ENCODE data around the gene ARHGAP8.

The ARHGAP8 gene

DNA sequence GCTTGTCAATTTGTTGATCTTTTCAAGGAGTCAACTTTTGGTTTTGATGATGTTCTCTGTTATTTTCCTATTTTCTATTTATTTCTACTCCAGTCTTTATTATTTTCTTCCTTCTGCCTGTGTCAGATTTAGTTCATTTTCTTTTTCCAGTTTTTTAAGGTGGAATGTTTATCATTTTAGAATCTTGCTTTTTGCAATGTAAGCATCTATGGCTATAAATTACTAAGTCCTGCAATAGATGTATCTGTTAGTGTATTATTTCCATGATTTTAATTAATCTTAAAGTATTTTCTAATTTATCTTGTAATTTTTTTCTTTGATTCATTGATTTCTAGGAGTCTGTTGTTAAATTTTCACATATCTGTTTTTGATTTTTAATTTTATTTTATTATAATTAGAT is 81.7 kb downstream of the ARHGAP8 start:
- Histone ChIP-seq H3K9ac (ENCODE audit: low read length in 5 of 5) (no peak overlapping the region), H3K4me3 (ENCODE audit: low read depth in 1 of 5, low read length in 5 of 5) (no peak overlapping the region), H3K27me3 (ENCODE audit: control insufficient read depth in 5 of 5, insufficient read depth in 4 of 5, low read length in 5 of 5) (peaks cover 3 to 11% (median 5%) of the 10 kb centered on the region in 5 donors), H3K36me3 (ENCODE audit: control insufficient read depth in 5 of 5, insufficient read depth in 5 of 5, low read length in 5 of 5) (no peaks in the 10 kb centered on the region), H3K27ac (ENCODE audit: low read depth, low read length) (no peak overlapping the region), H3K4me1 (ENCODE audit: control insufficient read depth in 5 of 5, insufficient read depth in 5 of 5, low read length in 5 of 5) (no peaks in the 10 kb centered on the region), H3K9me3 (ENCODE audit: control insufficient read depth in 5 of 5, low read length in 5 of 5) (peaks cover 5 to 20% (median 11%) of the 10 kb centered on the region in 5 donors)

DNA sequence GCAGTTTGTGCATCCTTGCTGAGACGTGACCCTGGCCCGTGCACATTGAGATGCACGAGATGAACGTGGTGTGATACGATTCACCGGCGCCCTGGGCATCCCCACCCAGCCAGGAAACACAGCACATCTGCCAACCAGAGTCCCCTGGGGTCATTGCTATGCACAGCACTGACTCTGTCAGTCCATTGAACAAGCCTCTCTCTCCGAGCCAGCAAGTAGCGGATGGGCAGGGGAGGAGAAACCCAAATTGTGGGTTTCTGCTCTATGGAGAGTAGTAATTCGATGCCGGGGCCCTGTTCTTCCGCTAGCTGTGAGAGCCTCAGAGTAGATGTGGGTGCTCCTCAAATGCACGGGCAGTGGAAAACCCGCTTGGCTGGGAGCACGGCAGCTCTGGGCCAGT is 85.1 kb downstream of the ARHGAP8 start:
- no peak overlapping the region for H3K27ac ChIP-seq (ENCODE audit: low read depth, low read length)
- H3K9ac ChIP-seq (ENCODE audit: low read length in 5 of 5) = no peak overlapping the region
- H3K9me3 ChIP-seq (ENCODE audit: control insufficient read depth in 5 of 5, low read length in 5 of 5) = peaks cover 5 to 19% (median 11%) of the 10 kb centered on the region in 5 donors
- H3K4me3 ChIP-seq (ENCODE audit: low read depth in 1 of 5, low read length in 5 of 5) = no peak overlapping the region
- peaks cover 4 to 16% (median 8%) of the 10 kb centered on the region in 5 donors for H3K27me3 ChIP-seq (ENCODE audit: control insufficient read depth in 5 of 5, insufficient read depth in 4 of 5, low read length in 5 of 5)
- H3K4me1 ChIP-seq (ENCODE audit: control insufficient read depth in 5 of 5, insufficient read depth in 5 of 5, low read length in 5 of 5) = peaks cover 0 to 2% (median 0%) of the 10 kb centered on the region in 5 donors
- H3K36me3 ChIP-seq (ENCODE audit: control insufficient read depth in 5 of 5, insufficient read depth in 5 of 5, low read length in 5 of 5) = no peaks in the 10 kb centered on the region

DNA sequence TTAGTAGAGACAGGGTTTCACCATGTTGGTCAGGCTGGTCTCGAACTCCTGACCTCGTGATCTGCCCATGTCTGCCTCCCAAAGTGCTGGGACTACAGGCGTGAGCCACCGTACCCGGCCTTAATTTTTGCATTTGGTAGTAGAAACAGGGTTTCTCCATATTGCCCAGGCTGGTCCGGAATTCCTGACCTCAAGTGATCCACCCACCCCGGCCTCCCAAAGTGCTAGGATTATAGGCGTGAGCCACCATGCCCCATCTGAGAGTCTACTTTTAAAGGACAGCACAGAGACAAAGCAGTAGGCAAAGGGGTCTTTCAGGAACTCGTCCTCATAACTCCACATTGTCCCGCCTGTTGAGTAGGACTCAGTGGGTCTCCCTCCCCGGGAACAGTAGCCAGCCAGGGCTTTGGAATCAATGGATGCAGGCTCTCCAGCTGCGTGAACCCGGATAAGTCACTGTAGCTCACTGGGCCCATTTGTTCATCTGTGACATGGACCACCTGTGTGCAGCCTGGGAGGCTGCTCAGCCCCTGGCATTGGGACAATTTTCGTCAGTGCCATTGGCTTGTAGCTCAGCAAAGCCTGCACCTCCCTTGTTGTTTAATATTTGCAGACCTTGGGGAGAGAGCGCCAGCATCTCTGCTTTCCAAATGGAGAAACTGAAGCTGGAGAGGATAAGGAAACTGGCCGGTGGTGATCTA is 86.1 kb downstream of the ARHGAP8 start:
- Histone ChIP-seq H3K9me3 (ENCODE audit: control insufficient read depth in 5 of 5, low read length in 5 of 5) (peaks cover 3 to 15% (median 7%) of the 10 kb centered on the region in 5 donors), H3K36me3 (ENCODE audit: control insufficient read depth in 5 of 5, insufficient read depth in 5 of 5, low read length in 5 of 5) (no peaks in the 10 kb centered on the region), H3K27me3 (ENCODE audit: control insufficient read depth in 5 of 5, insufficient read depth in 4 of 5, low read length in 5 of 5) (peaks cover 4 to 16% (median 8%) of the 10 kb centered on the region in 5 donors), H3K4me1 (ENCODE audit: control insufficient read depth in 5 of 5, insufficient read depth in 5 of 5, low read length in 5 of 5) (peaks cover 0 to 2% (median 0%) of the 10 kb centered on the region in 5 donors), H3K4me3 (ENCODE audit: low read depth in 1 of 5, low read length in 5 of 5) (no peak overlapping the region), H3K27ac (ENCODE audit: low read depth, low read length) (no peak overlapping the region), H3K9ac (ENCODE audit: low read length in 5 of 5) (no peak overlapping the region)

- peaks cover 4 to 16% (median 8%) of the 10 kb centered on the region in 5 donors for H3K27me3 ChIP-seq (ENCODE audit: control insufficient read depth in 5 of 5, insufficient read depth in 4 of 5, low read length in 5 of 5)
- no peaks in the 10 kb centered on the region for H3K36me3 ChIP-seq (ENCODE audit: control insufficient read depth in 5 of 5, insufficient read depth in 5 of 5, low read length in 5 of 5)
- no peak overlapping the region for H3K27ac ChIP-seq (ENCODE audit: low read depth, low read length)
- H3K4me1 ChIP-seq (ENCODE audit: control insufficient read depth in 5 of 5, insufficient read depth in 5 of 5, low read length in 5 of 5) = peaks cover 0 to 2% (median 0%) of the 10 kb centered on the region in 5 donors
- H3K9me3 ChIP-seq (ENCODE audit: control insufficient read depth in 5 of 5, low read length in 5 of 5) = peaks cover 4 to 17% (median 11%) of the 10 kb centered on the region in 5 donors
- no peak overlapping the region for H3K9ac ChIP-seq (ENCODE audit: low read length in 5 of 5)
- no peak overlapping the region for H3K4me3 ChIP-seq (ENCODE audit: low read depth in 1 of 5, low read length in 5 of 5)
These were observed 86.7 kb downstream of the ARHGAP8 start for GRCh38 chr22:44839061-44839460.

GRCh38 chr22:44839721-44840120 is 87.3 kb downstream of the ARHGAP8 start:
- H3K9me3 ChIP-seq (ENCODE audit: control insufficient read depth in 5 of 5, low read length in 5 of 5) = peaks cover 3 to 20% (median 13%) of the 10 kb centered on the region in 5 donors
- H3K9ac ChIP-seq (ENCODE audit: low read length in 5 of 5) = no peak overlapping the region
- H3K36me3 ChIP-seq (ENCODE audit: control insufficient read depth in 5 of 5, insufficient read depth in 5 of 5, low read length in 5 of 5) = no peaks in the 10 kb centered on the region
- peaks cover 4 to 16% (median 8%) of the 10 kb centered on the region in 5 donors for H3K27me3 ChIP-seq (ENCODE audit: control insufficient read depth in 5 of 5, insufficient read depth in 4 of 5, low read length in 5 of 5)
- H3K27ac ChIP-seq (ENCODE audit: low read depth, low read length) = no peak overlapping the region
- no peak overlapping the region for H3K4me3 ChIP-seq (ENCODE audit: low read depth in 1 of 5, low read length in 5 of 5)
- peaks cover 0 to 2% (median 0%) of the 10 kb centered on the region in 5 donors for H3K4me1 ChIP-seq (ENCODE audit: control insufficient read depth in 5 of 5, insufficient read depth in 5 of 5, low read length in 5 of 5)

- H3K9me3 ChIP-seq (ENCODE audit: control insufficient read depth in 5 of 5, low read length in 5 of 5) = peaks cover 0 to 17% (median 15%) of the 10 kb centered on the region in 5 donors
- H3K27me3 ChIP-seq (ENCODE audit: control insufficient read depth in 5 of 5, insufficient read depth in 4 of 5, low read length in 5 of 5) = peaks cover 4 to 16% (median 8%) of the 10 kb centered on the region in 5 donors
- H3K27ac ChIP-seq (ENCODE audit: low read depth, low read length) = no peak overlapping the region
- peaks cover 0 to 2% (median 0%) of the 10 kb centered on the region in 5 donors for H3K4me1 ChIP-seq (ENCODE audit: control insufficient read depth in 5 of 5, insufficient read depth in 5 of 5, low read length in 5 of 5)
- no peak overlapping the region for H3K4me3 ChIP-seq (ENCODE audit: low read depth in 1 of 5, low read length in 5 of 5)
- H3K9ac ChIP-seq (ENCODE audit: low read length in 5 of 5) = no peak overlapping the region
- peaks cover 0 to 6% (median 0%) of the 10 kb centered on the region in 5 donors for H3K36me3 ChIP-seq (ENCODE audit: control insufficient read depth in 5 of 5, insufficient read depth in 5 of 5, low read length in 5 of 5)
These were observed 88.4 kb downstream of the ARHGAP8 start for GRCh38 chr22:44840611-44841322.

GRCh38 chr22:44842417-44842816 is 90.0 kb downstream of the ARHGAP8 start:
- Histone ChIP-seq H3K4me1 (ENCODE audit: control insufficient read depth in 5 of 5, insufficient read depth in 5 of 5, low read length in 5 of 5) (peaks cover 0 to 2% (median 0%) of the 10 kb centered on the region in 5 donors), H3K36me3 (ENCODE audit: control insufficient read depth in 5 of 5, insufficient read depth in 5 of 5, low read length in 5 of 5) (peaks cover 0 to 10% (median 0%) of the 10 kb centered on the region in 5 donors), H3K9me3 (ENCODE audit: control insufficient read depth in 5 of 5, low read length in 5 of 5) (peaks cover 0 to 17% (median 15%) of the 10 kb centered on the region in 5 donors), H3K27me3 (ENCODE audit: control insufficient read depth in 5 of 5, insufficient read depth in 4 of 5, low read length in 5 of 5) (peaks cover 4 to 14% (median 10%) of the 10 kb centered on the region in 5 donors), H3K27ac (ENCODE audit: low read depth, low read length) (no peak overlapping the region), H3K9ac (ENCODE audit: low read length in 5 of 5) (no peak overlapping the region), H3K4me3 (ENCODE audit: low read depth in 1 of 5, low read length in 5 of 5) (no peak overlapping the region)

- no peak overlapping the region for H3K9ac ChIP-seq (ENCODE audit: low read length in 5 of 5)
- H3K36me3 ChIP-seq (ENCODE audit: control insufficient read depth in 5 of 5, insufficient read depth in 5 of 5, low read length in 5 of 5) = peaks cover 0 to 14% (median 0%) of the 10 kb centered on the region in 5 donors
- peaks cover 0 to 17% (median 15%) of the 10 kb centered on the region in 5 donors for H3K9me3 ChIP-seq (ENCODE audit: control insufficient read depth in 5 of 5, low read length in 5 of 5)
- peaks cover 0 to 12% (median 4%) of the 10 kb centered on the region in 5 donors for H3K27me3 ChIP-seq (ENCODE audit: control insufficient read depth in 5 of 5, insufficient read depth in 4 of 5, low read length in 5 of 5)
- no peak overlapping the region for H3K27ac ChIP-seq (ENCODE audit: low read depth, low read length)
- peaks cover 0 to 2% (median 0%) of the 10 kb centered on the region in 5 donors for H3K4me1 ChIP-seq (ENCODE audit: control insufficient read depth in 5 of 5, insufficient read depth in 5 of 5, low read length in 5 of 5)
- no peak overlapping the region for H3K4me3 ChIP-seq (ENCODE audit: low read depth in 1 of 5, low read length in 5 of 5)
These were observed 92.8 kb downstream of the ARHGAP8 start for GRCh38 chr22:44845191-44845590.

DNA sequence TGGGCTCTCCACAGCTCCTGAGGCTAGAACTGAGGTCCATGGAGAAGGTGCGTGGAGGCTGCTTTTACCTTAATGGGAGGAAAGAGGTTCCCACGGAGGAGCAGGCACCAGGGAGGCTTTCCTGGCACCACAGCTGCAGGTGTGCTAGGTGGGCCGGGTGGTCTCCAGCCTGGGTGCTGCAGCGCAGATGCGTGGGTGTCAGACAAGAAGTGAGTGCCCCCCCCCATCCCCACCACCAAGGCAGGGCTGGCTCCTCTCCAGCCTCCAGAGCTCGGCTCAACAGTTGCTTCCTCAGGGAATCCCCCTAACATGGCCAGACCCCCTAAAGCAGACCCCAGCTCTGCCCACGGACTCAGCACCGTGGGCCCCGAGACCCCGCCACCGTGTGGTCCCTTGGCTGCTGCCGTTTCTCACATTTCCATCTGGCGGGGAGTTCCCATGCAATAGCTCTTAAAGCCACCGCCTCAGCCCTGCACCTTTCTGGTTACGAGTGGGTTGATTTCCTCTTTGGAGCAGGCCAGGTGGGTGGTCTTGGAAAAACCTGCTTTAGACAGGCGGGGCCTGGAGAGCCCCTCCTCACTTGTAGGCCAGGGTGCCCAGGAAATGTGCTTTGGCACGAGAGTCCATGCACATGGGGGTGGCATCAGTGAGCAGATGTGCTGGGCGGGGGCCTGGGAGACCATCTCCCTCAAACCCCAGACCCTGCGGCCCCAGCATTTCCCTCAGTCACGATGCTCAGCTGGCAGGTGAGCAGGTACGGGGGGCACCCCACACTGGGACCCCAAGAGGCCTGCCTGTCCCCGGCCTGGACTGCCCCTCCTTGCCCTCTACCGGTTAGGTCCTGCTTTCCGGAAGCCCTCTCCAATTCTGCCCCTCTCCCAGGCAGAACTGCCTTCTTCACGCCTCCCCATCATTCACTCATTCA is 93.7 kb downstream of the ARHGAP8 start:
- peaks cover 0 to 2% (median 0%) of the 10 kb centered on the region in 5 donors for H3K4me1 ChIP-seq (ENCODE audit: control insufficient read depth in 5 of 5, insufficient read depth in 5 of 5, low read length in 5 of 5)

More for the DNA sequence above, 93.7 kb downstream of the ARHGAP8 start:
- Histone ChIP-seq H3K9ac (ENCODE audit: low read length in 5 of 5) (no peak overlapping the region), H3K27me3 (ENCODE audit: control insufficient read depth in 5 of 5, insufficient read depth in 4 of 5, low read length in 5 of 5) (peaks cover 0 to 11% (median 4%) of the 10 kb centered on the region in 5 donors), H3K4me3 (ENCODE audit: low read depth in 1 of 5, low read length in 5 of 5) (no peak overlapping the region), H3K36me3 (ENCODE audit: control insufficient read depth in 5 of 5, insufficient read depth in 5 of 5, low read length in 5 of 5) (peaks cover 0 to 14% (median 0%) of the 10 kb centered on the region in 5 donors), H3K9me3 (ENCODE audit: control insufficient read depth in 5 of 5, low read length in 5 of 5) (peaks cover 0 to 17% (median 15%) of the 10 kb centered on the region in 5 donors), H3K27ac (ENCODE audit: low read depth, low read length) (no peak overlapping the region)

Data from subcutaneous abdominal adipose tissue (tissue), 5 donors.